ENCODE data around the gene SRRM4. TPM values are rescaled to one million over a fixed set of nuclear protein-coding genes. Genes with fewer than 3 reads are reported as not detected.

Gene SRRM4
- total and polyA plus RNA-seq, 10 of the 15 experiments (the other 5 are each of a cell fraction or from before 2014, with no cell fraction given), result under 0.01 to 0.01 TPM; not detected in 8

DNA sequence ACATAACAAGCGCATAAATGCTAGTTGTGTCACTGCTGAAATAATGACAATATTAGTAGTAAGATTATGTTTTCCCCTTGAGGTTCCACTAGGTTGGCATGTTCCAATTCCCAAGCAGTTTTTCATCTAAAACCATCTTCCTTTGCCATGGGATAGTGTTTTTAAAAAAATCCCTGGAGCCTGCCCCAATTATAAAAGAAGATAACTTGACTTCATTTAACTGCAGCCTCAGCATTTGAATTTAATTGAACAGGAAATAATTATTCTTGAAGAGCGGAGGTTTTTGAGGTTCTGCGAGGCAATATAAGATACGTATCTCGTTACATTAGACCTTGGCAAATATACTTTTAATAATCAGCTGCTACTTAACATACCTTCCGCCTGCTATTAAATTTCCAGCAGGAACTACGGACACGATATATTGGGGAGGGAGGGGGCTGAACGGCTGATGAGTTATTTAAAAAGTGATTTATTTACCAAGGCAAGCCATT lies 132.2 kb downstream of the SRRM4 start:
- Histone ChIP-seq H3K4me1 (ENCODE audit: control insufficient read depth, insufficient read depth, low read length) (no peaks in the 10 kb centered on the region), H4K20me1 (ENCODE audit: control insufficient read depth, insufficient read depth) (no peaks in the 10 kb centered on the region), H3K9ac (ENCODE audit: control insufficient read depth, insufficient read depth, low read length) (no peak overlapping the region), H3K9me3 (replicated peaks; ENCODE audit: control insufficient read depth, insufficient read depth, low read length) (no peaks in the 10 kb centered on the region), H3K79me2 (ENCODE audit: control insufficient read depth, insufficient read depth, low read length) (no peaks in the 10 kb centered on the region), H3K27me3 (replicated peaks in 1 of 2; ENCODE audit: control insufficient read depth in 2 of 2, insufficient read depth in 2 of 2, low read length in 1 of 2) (no peaks in the 10 kb centered on the region), H3K4me3 (no peak overlapping the region), H3K4me2 (ENCODE audit: control insufficient read depth, insufficient read depth) (no peak overlapping the region), H3K36me3 (ENCODE audit: control insufficient read depth in 2 of 2, insufficient read depth in 2 of 2, low read length in 1 of 2) (no peaks in the 10 kb centered on the region), H2AFZ (ENCODE audit: control insufficient read depth, low read depth, low read length) (no peak overlapping the region), H3K27ac (ENCODE audit: control insufficient read depth, insufficient read depth) (no peak overlapping the region)
- ChIA-PET CTCF (interaction anchor here (0.9 to 1.4 kb wide), 6 partner anchors 13 to 300 kb away, joined by 3 to 7 read pairs (median 3); no protein-coding TSS in a partner anchor), POLR2A (no interaction called here), RAD21 (ENCODE audit: unreplicated experiment) (no interaction called here), SMC1A (ENCODE audit: uncharacterized antibody, unreplicated experiment) (no interaction called here)
- in situ Hi-C loops (cut with MboI), result no loop called here
- TF ChIP-seq, protein P1, sequence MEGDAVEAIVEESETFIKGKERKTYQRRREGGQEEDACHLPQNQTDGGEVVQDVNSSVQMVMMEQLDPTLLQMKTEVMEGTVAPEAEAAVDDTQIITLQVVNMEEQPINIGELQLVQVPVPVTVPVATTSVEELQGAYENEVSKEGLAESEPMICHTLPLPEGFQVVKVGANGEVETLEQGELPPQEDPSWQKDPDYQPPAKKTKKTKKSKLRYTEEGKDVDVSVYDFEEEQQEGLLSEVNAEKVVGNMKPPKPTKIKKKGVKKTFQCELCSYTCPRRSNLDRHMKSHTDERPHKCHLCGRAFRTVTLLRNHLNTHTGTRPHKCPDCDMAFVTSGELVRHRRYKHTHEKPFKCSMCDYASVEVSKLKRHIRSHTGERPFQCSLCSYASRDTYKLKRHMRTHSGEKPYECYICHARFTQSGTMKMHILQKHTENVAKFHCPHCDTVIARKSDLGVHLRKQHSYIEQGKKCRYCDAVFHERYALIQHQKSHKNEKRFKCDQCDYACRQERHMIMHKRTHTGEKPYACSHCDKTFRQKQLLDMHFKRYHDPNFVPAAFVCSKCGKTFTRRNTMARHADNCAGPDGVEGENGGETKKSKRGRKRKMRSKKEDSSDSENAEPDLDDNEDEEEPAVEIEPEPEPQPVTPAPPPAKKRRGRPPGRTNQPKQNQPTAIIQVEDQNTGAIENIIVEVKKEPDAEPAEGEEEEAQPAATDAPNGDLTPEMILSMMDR (IDR thresholded peaks at IDR 0.05 in 2 of 3, conservative IDR thresholded peaks at IDR 0.05 in 1 of 3; ENCODE audit: control insufficient read depth in 2 of 3, extremely low read depth in 1 of 3, insufficient read depth in 1 of 3, low read depth in 3 of 3, low read length in 3 of 3), result no peak
- TF ChIP-seq, protein P2, sequence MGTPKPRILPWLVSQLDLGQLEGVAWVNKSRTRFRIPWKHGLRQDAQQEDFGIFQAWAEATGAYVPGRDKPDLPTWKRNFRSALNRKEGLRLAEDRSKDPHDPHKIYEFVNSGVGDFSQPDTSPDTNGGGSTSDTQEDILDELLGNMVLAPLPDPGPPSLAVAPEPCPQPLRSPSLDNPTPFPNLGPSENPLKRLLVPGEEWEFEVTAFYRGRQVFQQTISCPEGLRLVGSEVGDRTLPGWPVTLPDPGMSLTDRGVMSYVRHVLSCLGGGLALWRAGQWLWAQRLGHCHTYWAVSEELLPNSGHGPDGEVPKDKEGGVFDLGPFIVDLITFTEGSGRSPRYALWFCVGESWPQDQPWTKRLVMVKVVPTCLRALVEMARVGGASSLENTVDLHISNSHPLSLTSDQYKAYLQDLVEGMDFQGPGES (IDR thresholded peaks at IDR 0.05), result no peak
- TF ChIP-seq BHLHE40 (IDR thresholded peaks at IDR 0.05; ENCODE audit: borderline replicate concordance in 1 of 2, low read depth in 2 of 2, low read length in 1 of 2) (no peak), ATF3 (IDR thresholded peaks at IDR 0.05; ENCODE audit: borderline replicate concordance, extremely low read depth, low read depth, low read length) (no peak), STAT3 (IDR thresholded peaks at IDR 0.05; ENCODE audit: low read depth, low read length) (no peak), CHD4 (IDR thresholded peaks at IDR 0.05) (no peak), MLLT1 (IDR thresholded peaks at IDR 0.05) (no peak), HDGF (IDR thresholded peaks at IDR 0.05) (no peak), CBX3 (IDR thresholded peaks at IDR 0.05; ENCODE audit: borderline replicate concordance, low read depth) (no peak), GABPA (IDR thresholded peaks at IDR 0.05; ENCODE audit: low read depth) (no peak), NFXL1 (IDR thresholded peaks at IDR 0.05; ENCODE audit: borderline replicate concordance) (no peak), BMI1 (IDR thresholded peaks at IDR 0.05; ENCODE audit: borderline replicate concordance) (no peak), RELB (IDR thresholded peaks at IDR 0.05; ENCODE audit: low read depth) (no peak)
- TF ChIP-seq, protein P3, sequence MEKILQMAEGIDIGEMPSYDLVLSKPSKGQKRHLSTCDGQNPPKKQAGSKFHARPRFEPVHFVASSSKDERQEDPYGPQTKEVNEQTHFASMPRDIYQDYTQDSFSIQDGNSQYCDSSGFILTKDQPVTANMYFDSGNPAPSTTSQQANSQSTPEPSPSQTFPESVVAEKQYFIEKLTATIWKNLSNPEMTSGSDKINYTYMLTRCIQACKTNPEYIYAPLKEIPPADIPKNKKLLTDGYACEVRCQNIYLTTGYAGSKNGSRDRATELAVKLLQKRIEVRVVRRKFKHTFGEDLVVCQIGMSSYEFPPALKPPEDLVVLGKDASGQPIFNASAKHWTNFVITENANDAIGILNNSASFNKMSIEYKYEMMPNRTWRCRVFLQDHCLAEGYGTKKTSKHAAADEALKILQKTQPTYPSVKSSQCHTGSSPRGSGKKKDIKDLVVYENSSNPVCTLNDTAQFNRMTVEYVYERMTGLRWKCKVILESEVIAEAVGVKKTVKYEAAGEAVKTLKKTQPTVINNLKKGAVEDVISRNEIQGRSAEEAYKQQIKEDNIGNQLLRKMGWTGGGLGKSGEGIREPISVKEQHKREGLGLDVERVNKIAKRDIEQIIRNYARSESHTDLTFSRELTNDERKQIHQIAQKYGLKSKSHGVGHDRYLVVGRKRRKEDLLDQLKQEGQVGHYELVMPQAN (conservative IDR thresholded peaks at IDR 0.05), result no peak
- FAIRE-seq (no peak), ATAC-seq (no peak), DNase-seq (ENCODE audit: low read depth, low spot score) (no peak)
- 71% methylated on average over 9 of the region's 9 CpGs for WGBS (ENCODE audit: insufficient coverage, insufficient replicate concordance, low lambda C conversion rate, missing lambda C conversion rate)
- intact Hi-C loops (cut with micrococcal nuclease; ENCODE audit: unreplicated experiment), result loop anchor here (10.0 kb wide), 1 partner anchor 431 kb away; no protein-coding TSS in a partner anchor
- no TSS peak for BruUV-seq (replicated peaks)
